Muscle of arm (tissue), 12 donors: Measurements from ENCODE around the gene KSR1. TPM values are rescaled to one million over a fixed set of nuclear protein-coding genes. Genes with fewer than 3 reads are reported as not detected.

ENCODE experiments used
- DNase-seq: peaks from one replicate; pipeline ENCODE4 v3.0.0-alpha.2; 2013
- polyA plus RNA-seq, 12 donors: library from polyadenylated mRNA; unstranded; fragments of 120-200 nt; gene quantifications; one replicate each; pipeline ENCODE4 v1.2.1, GENCODE V29; 2013; ENCODE audit not compliant: insufficient read length in 12 of 12

KSR1 gene
- polyA plus RNA-seq, 12 donors: 61.7 to 121 (median 95.5) TPM; not detected in 1

- DNase-seq: no peak
Measured at GRCh38 chr17:27471321-27472269, 15.3 kb downstream of the KSR1 start.

GRCh38 chr17:27473190-27473747 is 17.0 kb downstream of the KSR1 start:
- no peak for DNase-seq

- DNase-seq: no peak
Measured at GRCh38 chr17:27473748-27474609, 17.7 kb downstream of the KSR1 start.

- DNase-seq: no peak
Measured at GRCh38 chr17:27475070-27475673, 18.9 kb downstream of the KSR1 start.

GRCh38 chr17:27475981-27476895 is 20.0 kb downstream of the KSR1 start:
- DNase-seq: no peak

- no peak for DNase-seq
Measured at GRCh38 chr17:27477050-27477888, 21.0 kb downstream of the KSR1 start.

- no peak for DNase-seq
Measured at GRCh38 chr17:27477971-27478684, 21.9 kb downstream of the KSR1 start.

- no peak for DNase-seq
Measured at GRCh38 chr17:27478901-27479538, 22.8 kb downstream of the KSR1 start.

GRCh38 chr17:27479838-27480237 is 23.6 kb downstream of the KSR1 start:
- no peak for DNase-seq

- DNase-seq: no peak
Measured at GRCh38 chr17:27480699-27481098, 24.5 kb downstream of the KSR1 start.

GRCh38 chr17:27481327-27481726 is 25.1 kb downstream of the KSR1 start:
- DNase-seq: no peak

GRCh38 chr17:27485125-27485524 is 28.9 kb downstream of the KSR1 start:
- DNase-seq: no peak

GRCh38 chr17:27485716-27486495 is 29.7 kb downstream of the KSR1 start:
- no peak for DNase-seq

- no peak for DNase-seq
Measured at GRCh38 chr17:27486741-27487140, 30.5 kb downstream of the KSR1 start.

- DNase-seq: no peak
Measured at GRCh38 chr17:27488231-27488630, 32.0 kb downstream of the KSR1 start.

- no peak for DNase-seq
Measured at GRCh38 chr17:27489045-27489715, 32.9 kb downstream of the KSR1 start.

- DNase-seq: no peak
Measured at GRCh38 chr17:27490391-27490790, 34.1 kb downstream of the KSR1 start.
